Lower leg skin (tissue), 3 donors: ENCODE measurements around the gene SDC4.

Experiments
- CTCF ChIP-seq, 3 donors: fragments of 450-650 bp; IDR thresholded peaks; one replicate each; pipeline ENCODE4 v1.5.1; 2016; ENCODE audit warnings: antibody characterized with exemption in 3 of 3, mild to moderate bottlenecking in 3 of 3, moderate library complexity in 2 of 3
- POLR2A ChIP-seq, 2 donors: fragments of 450-650 bp; IDR thresholded peaks; one replicate each; pipeline ENCODE4 v1.6.1; 2016 to 2017; ENCODE audit warnings: antibody characterized with exemption in 2 of 2, mild to moderate bottlenecking in 1 of 2, moderate library complexity in 1 of 2

DNA sequence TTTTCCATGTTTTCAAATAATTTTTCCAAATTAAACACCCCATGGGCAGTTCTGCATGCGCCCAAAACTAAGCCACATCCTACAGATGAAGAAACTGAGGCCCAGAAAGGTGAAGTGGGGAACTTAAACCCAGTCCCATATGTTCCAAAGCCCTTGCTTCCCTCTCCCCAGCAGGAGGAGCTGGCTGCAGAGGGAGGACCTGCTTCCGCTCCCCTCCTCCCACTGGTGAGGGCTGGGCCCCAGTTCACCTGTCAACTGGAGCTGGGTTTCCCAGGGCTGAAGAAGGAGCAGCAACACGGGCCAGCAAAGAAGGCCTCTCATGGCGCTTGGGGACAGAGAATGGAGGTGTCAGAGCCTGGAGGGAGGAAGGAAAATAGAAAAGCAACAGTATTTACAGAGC, 43.0 kb downstream of the SDC4 start:
- no peak for TF ChIP-seq POLR2A (IDR thresholded peaks at IDR 0.05)
- TF ChIP-seq CTCF (IDR thresholded peaks at IDR 0.05), result no peak
